Neural cell (in vitro differentiated cells): ENCODE data around the gene TIMELESS. TPM values are rescaled to one million over a fixed set of nuclear protein-coding genes. Genes with fewer than 3 reads are reported as not detected.

Experiments used
- H2AFZ ChIP-seq: fragments of 200-600, 300-800 bp; sonication (generic), shearing (Covaris generic); 2 replicates; pipeline ENCODE4 v1.6.0; 2014; ENCODE audit warnings: low read depth, mild to moderate bottlenecking, antibody characterized with exemption, low read length, moderate library complexity
- H3F3A ChIP-seq: fragments of 200-600 bp; shearing (Covaris generic); 2 replicates; pipeline ENCODE4 v1.6.1; 2016; ENCODE audit warnings: mild to moderate bottlenecking, moderate library complexity, mixed read lengths, antibody characterized with exemption, low read length; ENCODE audit not compliant: insufficient read depth, poor library complexity, severe bottlenecking
- H3K27ac ChIP-seq: fragments of 200-600, 300-800 bp; sonication (generic), shearing (Covaris generic); 2 replicates; pipeline ENCODE4 v1.5.1; 2014; ENCODE audit warnings: mild to moderate bottlenecking, low read length, moderate library complexity
- H3K27me3 ChIP-seq: fragments of 300-800, 200-600 bp; sonication (generic), shearing (Covaris generic); 2 replicates; pipeline ENCODE4 v1.6.0; 2014; ENCODE audit warnings: mild to moderate bottlenecking, low read depth, low read length, moderate library complexity; ENCODE audit not compliant: insufficient read depth
- H3K36me3 ChIP-seq: fragments of 300-800, 200-600 bp; sonication (generic), shearing (Covaris generic); 2 replicates; pipeline ENCODE4 v1.5.1; 2014; ENCODE audit warnings: mild to moderate bottlenecking, antibody characterized with exemption, low read length, moderate library complexity; ENCODE audit not compliant: insufficient read depth
- H3K4me2 ChIP-seq: fragments of 300-800, 200-600 bp; sonication (generic), shearing (Covaris generic); 2 replicates; pipeline ENCODE4 v1.6.0; 2014; ENCODE audit warnings: mild to moderate bottlenecking, low read length
- H3K4me3 ChIP-seq: fragments of 300-800, 200-600 bp; sonication (generic), shearing (Covaris generic); 2 replicates; pipeline ENCODE4 v1.5.1; 2014; ENCODE audit warnings: mild to moderate bottlenecking, low read length, moderate library complexity
- H3K79me2 ChIP-seq: fragments of 200-600 bp; shearing (Covaris generic); replicated peaks from 2 replicates; pipeline ENCODE4 v1.6.0; 2014; ENCODE audit warnings: mild to moderate bottlenecking, low read length, moderate library complexity; ENCODE audit not compliant: insufficient read depth
- H3K9ac ChIP-seq: fragments of 300-800, 200-600 bp; sonication (generic), shearing (Covaris generic); 2 replicates; pipeline ENCODE4 v1.6.1; 2016; ENCODE audit warnings: mild to moderate bottlenecking, low read length, mixed read lengths
- H3K9me2 ChIP-seq: fragments of 200-600 bp; shearing (Covaris generic); 2 replicates; pipeline ENCODE4 v1.6.1; 2016; ENCODE audit warnings: mild to moderate bottlenecking, low read length, mixed read lengths; ENCODE audit not compliant: insufficient read depth
- H3K9me3 ChIP-seq: fragments of 200-600, 300-800 bp; sonication (generic), shearing (Covaris generic); 2 replicates; pipeline ENCODE4 v1.6.1; 2016; ENCODE audit warnings: mild to moderate bottlenecking, mixed run types, low read length, moderate library complexity, mixed read lengths
- H4K20me1 ChIP-seq: fragments of 200-600 bp; shearing (Covaris generic); 2 replicates; pipeline ENCODE4 v1.6.1; 2016; ENCODE audit warnings: mild to moderate bottlenecking, mixed run types; ENCODE audit not compliant: insufficient read depth
- CTCF ChIP-seq: fragments of 450-650 bp; IDR thresholded peaks from 2 replicates; pipeline ENCODE4 v1.5.1; 2014; ENCODE audit warnings: antibody characterized with exemption, mild to moderate bottlenecking, moderate library complexity; ENCODE audit not compliant: poor library complexity, severe bottlenecking
- EP300 ChIP-seq: fragments of 450-650 bp; conservative IDR thresholded peaks from 2 replicates; pipeline ENCODE4 v1.6.1; 2014; ENCODE audit warnings: antibody characterized with exemption, mild to moderate bottlenecking, moderate library complexity; ENCODE audit not compliant: poor library complexity, severe bottlenecking
- EZH2 ChIP-seq: fragments of 200-600, 300-800 bp; shearing (Covaris generic), sonication (generic); IDR thresholded peaks from 2 replicates; pipeline ENCODE4 v1.6.1; 2014; ENCODE audit warnings: antibody characterized with exemption, low read length, borderline replicate concordance, mild to moderate bottlenecking; ENCODE audit not compliant: insufficient read depth, poor library complexity, severe bottlenecking
- MXI1 ChIP-seq: fragments of 450-650 bp; conservative IDR thresholded peaks from 2 replicates; pipeline ENCODE4 v1.6.1; 2014; ENCODE audit warnings: antibody characterized with exemption, mild to moderate bottlenecking; ENCODE audit not compliant: poor library complexity, severe bottlenecking
- POLR2AphosphoS5 ChIP-seq: IDR thresholded peaks from 2 replicates; pipeline ENCODE4 v1.6.1; 2012
- RAD21 ChIP-seq: fragments of 450-650 bp; conservative IDR thresholded peaks from 2 replicates; pipeline ENCODE4 v1.6.1; 2014; ENCODE audit warnings: antibody characterized with exemption, mild to moderate bottlenecking, moderate library complexity
- REST ChIP-seq: IDR thresholded peaks from 2 replicates; pipeline ENCODE4 v1.6.1; 2012; ENCODE audit warnings: borderline replicate concordance
- SMC3 ChIP-seq: fragments of 450-650 bp; conservative IDR thresholded peaks from 2 replicates; pipeline ENCODE4 v1.6.1; 2014; ENCODE audit warnings: antibody characterized with exemption, mild to moderate bottlenecking, moderate library complexity; ENCODE audit not compliant: poor library complexity
- TAF1 ChIP-seq: IDR thresholded peaks from 2 replicates; pipeline ENCODE4 v1.6.1; 2012; ENCODE audit warnings: low read depth
- polyA plus RNA-seq: library from polyadenylated mRNA; depleted of rRNA; stranded (reverse); fragments of >200 nt; gene quantifications from 2 replicates; pipeline ENCODE4 v1.2.3, GENCODE V29; 2014

Gene TIMELESS
- polyA plus RNA-seq, 1 donor from 2014 or later: 2.5 TPM

GRCh38 chr12:56417739-56418138, 31.5 kb downstream of the TIMELESS start:
- TF ChIP-seq POLR2AphosphoS5 (no peak), EP300 (no peak), SMC3 (no peak), EZH2 (no peak), CTCF (no peak), RAD21 (no peak), REST (no peak), MXI1 (no peak), TAF1 (no peak)
- no peak overlapping the region for H3K4me2 ChIP-seq

GRCh38 chr12:56414401-56414800, 34.8 kb downstream of the TIMELESS start:
- H3K79me2 ChIP-seq: no peaks in the 10 kb centered on the region
- no peaks in the 10 kb centered on the region for H3K9me2 ChIP-seq
- no peak overlapping the region for H3K9ac ChIP-seq
- no peaks in the 10 kb centered on the region for H4K20me1 ChIP-seq
- H3F3A ChIP-seq: no peaks in the 10 kb centered on the region
- H3K4me2 ChIP-seq: no peak overlapping the region
- H3K9me3 ChIP-seq: no peaks in the 10 kb centered on the region
- H3K27ac ChIP-seq: no peak overlapping the region
- H3K4me3 ChIP-seq: no peak overlapping the region
- no peaks in the 10 kb centered on the region for H3K36me3 ChIP-seq
- no peaks in the 10 kb centered on the region for H3K27me3 ChIP-seq
- TF ChIP-seq SMC3: no peak
- no peak for TF ChIP-seq EZH2
- no peak for TF ChIP-seq EP300
- TF ChIP-seq POLR2AphosphoS5: no peak
- no peak for TF ChIP-seq CTCF
- no peak for TF ChIP-seq REST
- TF ChIP-seq RAD21: no peak
- no peak for TF ChIP-seq TAF1
- TF ChIP-seq MXI1: no peak
- H2AFZ ChIP-seq: no peak overlapping the region

More at GRCh38 chr12:56417739-56418138, 31.5 kb downstream of the TIMELESS start:
- H3K36me3 ChIP-seq: no peaks in the 10 kb centered on the region
- no peak overlapping the region for H3K4me3 ChIP-seq
- H3K9me2 ChIP-seq: no peaks in the 10 kb centered on the region
- H2AFZ ChIP-seq: no peak overlapping the region
- H4K20me1 ChIP-seq: no peaks in the 10 kb centered on the region
- H3F3A ChIP-seq: no peaks in the 10 kb centered on the region
- H3K27me3 ChIP-seq: no peaks in the 10 kb centered on the region
- no peaks in the 10 kb centered on the region for H3K79me2 ChIP-seq
- no peak overlapping the region for H3K9ac ChIP-seq
- no peak overlapping the region for H3K27ac ChIP-seq
- no peaks in the 10 kb centered on the region for H3K9me3 ChIP-seq
